NK-92 (cell line): ENCODE results near the gene FCRL4.
"Not testable (repeated sequence)": the region's sequence is repeated elsewhere in the genome, so short reads cannot be mapped to it uniquely, and the experiment has no call there.

Experiments used
- DNase-seq: peaks from one replicate; lab custom pipeline; 2025; ENCODE audit not compliant: unreplicated experiment; lab: John Stamatoyannopoulos, UW

Gene FCRL4

DNA sequence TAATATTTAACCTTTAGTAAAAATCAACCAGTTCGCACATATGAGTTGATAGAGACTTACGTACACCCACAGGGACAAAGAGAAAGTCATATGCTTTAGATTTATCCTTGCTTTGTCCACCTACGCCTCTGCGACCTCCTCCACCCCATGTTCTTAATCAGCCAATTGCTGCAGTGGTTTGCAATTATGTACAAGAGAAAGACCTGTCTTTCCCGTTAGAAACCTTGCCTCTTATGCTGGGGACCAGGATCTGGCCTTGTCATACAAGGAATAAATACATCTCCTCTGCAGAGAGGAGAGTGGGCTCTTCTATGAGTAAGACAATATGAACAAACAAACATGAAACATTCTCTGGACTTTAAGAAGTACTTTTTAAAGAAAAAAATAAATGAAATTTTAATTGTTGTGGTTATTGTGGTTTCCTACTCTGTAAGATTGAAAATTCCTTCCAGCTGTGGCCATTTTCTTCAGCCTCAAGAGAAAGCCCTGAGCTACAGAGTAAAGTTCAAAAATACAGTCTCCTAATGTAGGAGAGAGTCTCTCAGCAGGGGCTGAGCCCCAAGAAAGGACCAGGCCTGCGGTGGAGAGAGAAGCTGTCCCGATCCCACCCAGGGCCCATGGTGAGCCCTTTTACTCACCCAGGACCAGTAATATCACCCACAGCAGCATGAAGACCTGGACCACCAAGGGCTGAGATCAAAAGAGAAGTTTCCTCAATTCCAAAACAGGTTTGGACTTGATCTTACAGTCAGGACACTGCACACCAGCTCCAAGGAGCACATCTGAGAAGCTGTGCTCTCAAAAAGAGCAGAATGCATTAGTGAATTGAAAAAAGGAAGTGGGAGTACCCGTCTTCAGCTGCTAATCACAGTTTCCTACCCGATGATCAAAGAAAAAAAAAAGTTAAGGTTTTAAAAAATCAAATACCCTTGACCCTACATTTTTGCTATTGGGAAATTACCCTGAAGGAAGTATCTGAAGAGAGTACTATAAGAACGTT lies 45.9 kb downstream of the FCRL4 start, which contains the start of gene FCRL5:
Gene FCRL5 (minus strand): TSS at position 822 of the 1,000 bp plus-strand sequence. CDS start 153 bp downstream, at position 669.
- DNase-seq: no peak

DNA sequence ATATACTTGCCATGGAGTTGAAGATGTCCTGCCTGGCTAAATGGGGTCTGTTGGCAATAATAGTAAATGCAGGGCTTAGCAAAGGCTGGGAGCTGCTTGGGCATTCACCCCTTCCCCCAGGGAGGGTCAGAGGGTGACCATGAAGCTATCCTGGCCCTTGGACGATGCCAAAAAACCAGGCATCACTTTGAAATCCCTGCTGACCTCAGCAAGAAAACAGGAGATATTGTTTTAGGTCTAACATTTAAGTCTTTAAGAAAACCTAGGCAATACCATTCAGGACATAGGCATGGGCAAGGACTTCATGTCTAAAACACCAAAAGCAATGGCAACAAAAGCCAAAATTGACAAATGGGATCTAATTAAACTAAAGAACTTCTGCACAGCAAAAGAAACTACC lies 49.8 kb downstream of the FCRL4 start:
- DNase-seq: not testable (repeated sequence)

DNA sequence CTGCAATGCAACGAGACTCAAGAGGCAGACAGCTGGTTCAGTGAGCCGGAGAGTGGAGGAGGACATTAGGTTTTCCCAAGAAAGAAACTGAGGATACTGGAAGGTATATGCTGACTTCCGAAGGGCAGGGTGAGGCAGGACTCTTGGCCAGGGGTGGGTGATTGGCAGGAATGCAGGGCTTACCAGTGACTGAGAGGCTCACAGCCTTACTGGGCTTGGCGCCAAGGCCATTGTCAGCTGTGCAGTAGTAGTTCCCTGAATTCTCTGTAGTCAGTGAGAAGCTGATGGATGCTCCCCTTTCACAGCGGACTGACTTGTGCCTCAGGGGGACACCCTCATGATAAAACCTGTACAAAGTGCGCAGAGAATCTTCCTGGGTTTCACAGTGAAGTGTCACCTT lies 55.2 kb downstream of the FCRL4 start:
- DNase-seq: no peak

DNA sequence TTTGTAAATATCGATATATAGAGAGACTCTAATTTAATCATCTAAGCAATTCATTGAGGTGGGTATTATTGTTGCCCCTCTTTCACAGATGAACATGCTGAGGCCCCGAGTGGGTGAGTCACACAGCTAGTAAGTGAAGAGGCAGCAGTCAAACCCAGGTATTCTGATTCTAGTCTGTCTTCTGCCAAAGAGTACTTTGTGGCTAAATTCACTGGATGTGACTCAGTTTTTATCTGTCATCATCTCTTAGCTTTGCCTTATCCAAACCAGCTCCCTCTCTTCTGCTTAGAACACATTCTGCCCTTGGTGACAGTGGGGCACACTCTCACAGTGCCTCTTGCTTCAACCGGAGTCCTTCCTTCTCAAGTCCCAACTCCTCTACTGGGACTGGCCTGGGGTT lies 57.0 kb downstream of the FCRL4 start:
- DNase-seq: no peak

DNA sequence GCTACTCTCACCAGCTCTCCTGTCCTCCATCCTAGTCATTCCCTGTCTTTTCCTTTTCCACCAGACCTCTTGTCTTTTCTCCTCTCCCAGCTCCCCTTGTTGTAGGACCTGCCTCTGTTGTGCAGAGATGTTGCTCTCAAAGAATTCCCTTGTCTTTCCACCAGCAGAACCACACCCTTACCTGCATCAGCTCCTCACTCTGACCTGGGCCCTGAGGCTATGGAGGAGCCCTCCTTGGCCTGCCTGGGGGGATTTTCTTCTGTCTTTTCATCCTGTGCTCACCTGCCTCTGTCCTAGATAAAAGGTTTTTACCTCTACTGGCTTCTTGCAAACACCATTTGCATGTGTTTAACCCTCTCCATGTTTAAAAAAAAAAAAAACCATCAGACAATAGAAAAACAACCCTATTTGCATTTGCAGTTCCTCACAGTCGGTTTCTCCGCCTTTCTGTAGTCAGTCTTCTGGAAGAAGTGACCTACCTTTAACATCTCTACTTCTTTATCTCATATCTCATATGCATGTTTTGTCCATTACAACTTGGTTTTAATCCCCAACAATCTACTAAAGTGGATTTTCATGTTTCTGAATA lies 57.6 kb downstream of the FCRL4 start:
- DNase-seq: no peak

DNA sequence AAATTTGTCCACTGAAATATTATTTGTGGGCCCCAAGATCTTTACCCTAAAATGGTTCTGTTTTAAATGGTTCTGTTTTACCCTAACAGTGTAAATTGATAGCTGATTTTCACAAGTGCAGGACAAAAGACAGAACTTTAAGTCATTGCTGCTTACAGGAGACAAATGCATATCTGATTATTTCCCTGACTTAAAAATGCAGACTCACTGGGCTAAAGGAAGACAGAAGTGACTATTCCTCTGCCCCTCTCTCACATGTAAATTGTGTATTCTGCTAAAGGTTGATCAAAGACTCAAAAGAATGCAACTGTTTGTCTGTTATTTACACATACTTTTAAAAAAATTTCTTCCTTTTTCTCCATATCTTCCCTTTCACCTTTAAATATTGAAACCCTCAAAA lies 58.3 kb downstream of the FCRL4 start:
- no peak for DNase-seq

DNA sequence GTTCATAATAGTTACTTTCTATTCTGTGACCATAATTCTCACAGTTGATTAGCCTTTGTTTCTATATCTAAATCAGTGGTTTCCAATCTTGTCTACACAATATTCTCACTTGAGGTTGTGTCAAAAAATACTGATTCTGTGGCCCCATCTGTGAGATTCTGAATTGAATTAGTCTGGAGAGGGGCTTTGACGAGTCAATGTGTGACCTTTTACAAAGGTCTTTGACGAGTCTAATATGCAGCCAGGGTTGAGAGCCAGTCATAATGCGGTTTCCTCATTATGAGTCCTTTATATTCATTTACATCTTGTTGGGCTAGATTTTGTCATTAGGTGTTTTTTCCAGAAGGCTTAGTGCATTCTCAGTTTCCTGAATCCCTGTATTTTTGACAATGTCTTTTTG lies 65.3 kb downstream of the FCRL4 start:
- DNase-seq: no peak

DNA sequence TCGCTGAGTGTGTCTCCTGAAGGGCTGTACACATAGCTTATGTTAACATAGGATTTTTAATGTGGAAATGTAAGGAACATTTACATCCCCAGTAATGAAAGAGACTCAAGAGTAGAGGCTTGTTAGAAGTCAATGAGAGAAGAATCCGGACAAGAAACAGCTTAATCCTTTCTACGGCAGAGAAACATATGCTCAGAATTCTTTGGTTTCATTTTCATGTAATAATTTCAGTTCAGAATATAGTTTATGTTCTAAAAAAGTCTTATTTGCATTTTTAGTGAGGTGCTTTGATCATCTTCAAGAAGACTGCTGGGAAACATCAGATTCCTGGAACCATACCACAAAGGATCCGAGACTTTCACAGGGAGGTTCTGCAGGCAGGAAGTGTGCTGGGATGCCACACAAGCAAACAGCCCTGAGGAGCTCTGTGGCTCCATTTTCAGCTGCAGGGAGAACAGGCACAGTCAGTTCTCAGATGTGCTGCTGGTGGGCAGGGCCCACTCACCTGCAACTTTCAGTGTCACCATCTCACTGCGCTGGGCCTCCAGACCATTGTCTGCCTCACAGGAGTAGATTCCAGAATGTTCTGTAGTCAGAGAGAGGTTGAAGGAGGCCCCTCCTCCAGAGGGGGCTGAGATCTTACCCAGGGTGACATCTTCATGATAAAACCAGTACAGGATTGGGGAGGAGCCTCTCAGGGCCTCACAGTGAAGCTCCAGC lies 74.0 kb downstream of the FCRL4 start:
- DNase-seq: no peak
